ENCODE measurements around the gene SLC30A2. TPM values are rescaled to one million over a fixed set of nuclear protein-coding genes. Genes with fewer than 3 reads are reported as not detected.

Gene SLC30A2
- total RNA-seq, 1 donor from 2014 or later, result not detected

DNA sequence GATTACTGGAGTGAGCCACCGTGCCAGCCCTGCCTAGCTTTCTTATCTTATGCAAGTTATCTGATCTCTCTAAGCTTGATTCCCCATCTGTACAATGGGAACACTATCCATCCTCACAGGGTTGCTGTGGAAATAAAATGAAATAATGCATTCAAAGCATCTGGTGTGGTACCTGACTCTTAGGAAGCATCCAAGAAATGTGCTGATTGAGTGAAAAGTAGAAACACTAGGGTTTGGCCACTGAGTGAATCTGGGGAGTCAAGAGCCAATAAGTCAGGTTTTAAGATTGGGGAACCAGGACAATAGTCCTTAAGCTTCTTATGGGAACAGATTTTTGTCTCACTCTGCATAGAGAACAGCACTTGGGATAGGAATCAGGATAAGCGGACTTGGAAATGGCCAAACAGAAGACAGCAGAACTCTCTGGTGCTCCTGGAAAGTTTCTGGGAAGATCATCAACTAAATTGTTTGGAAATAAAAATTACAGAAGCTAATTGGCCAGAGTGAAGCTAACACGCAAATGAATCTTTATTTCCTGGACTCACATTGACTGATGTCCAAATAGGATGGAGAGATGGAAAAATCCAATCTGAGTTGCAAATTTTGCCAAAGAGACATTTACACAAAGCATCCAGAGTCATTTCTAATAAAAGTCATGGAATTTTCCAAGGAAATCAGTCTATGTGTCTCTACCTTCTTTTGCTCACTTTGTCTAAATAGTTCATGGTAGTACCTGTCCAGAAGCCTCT, 51.3 kb downstream of the SLC30A2 start:
- no peak for DNase-seq

DNA sequence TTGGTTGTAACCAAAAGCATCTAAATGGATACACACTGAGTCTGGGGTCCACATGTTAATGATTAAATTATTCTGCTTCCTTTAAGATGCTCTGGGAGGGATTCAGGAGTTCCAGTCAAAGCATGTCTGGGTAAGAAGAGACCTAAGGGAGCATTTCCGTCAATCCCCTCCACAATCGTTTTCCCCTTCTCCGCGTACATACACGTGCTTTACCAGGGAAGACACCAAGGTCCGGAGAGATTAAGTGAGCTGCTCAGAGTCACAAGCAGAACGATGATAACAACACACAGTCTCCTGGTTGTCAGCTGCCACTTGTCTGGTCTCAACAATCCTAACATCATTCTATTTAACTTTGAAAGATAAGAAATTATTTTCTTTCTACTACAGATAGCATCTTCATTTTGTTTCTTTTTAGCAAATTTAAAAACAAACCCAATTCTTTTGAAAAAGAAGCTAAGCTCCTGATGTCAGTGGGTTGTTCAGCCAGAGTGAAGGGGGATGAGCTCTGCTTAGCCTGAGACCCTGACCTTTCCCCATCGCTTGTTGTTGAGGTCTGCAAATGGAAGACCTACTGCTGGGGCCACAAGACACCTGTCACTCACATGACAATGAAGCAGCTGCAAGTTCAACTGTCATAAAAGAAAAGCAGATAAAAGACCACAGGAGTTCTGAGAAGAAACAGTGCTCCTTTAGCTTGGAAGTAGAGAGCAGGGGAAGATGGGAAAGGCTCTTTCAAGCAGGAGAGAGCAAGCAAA, 52.5 kb downstream of the SLC30A2 start:
- DNase-seq, result no peak

GRCh38 chr1:25992689-25993171, 53.2 kb downstream of the SLC30A2 start:
- no peak for DNase-seq

GRCh38 chr1:25991937-25992688, 53.8 kb downstream of the SLC30A2 start:
- no peak for DNase-seq

GRCh38 chr1:25990702-25991395, 55.1 kb downstream of the SLC30A2 start:
- no peak for DNase-seq

- DNase-seq, result no peak
These were observed 55.7 kb downstream of the SLC30A2 start for GRCh38 chr1:25990251-25990650.

GRCh38 chr1:25989440-25990234, 56.3 kb downstream of the SLC30A2 start:
- DNase-seq, result no peak

DNA sequence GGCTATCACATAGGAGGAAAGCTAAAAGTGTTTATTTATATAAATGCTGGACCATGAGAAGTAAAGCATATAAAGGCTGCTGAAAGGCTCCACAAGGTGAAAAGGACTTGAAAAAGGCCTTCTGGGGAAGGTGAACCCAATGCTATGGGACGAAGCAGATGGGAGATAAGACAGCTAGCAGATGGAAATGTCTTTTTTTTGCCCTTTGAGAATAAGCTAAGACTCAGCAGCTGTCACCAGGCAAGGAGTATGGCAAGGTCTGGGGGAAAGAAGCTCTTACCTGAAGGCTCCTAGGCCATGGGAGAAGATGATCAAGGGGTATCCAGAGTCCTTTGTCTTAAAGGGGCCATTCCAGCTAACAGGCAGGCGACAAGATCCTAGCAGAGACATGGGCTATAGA, 58.0 kb downstream of the SLC30A2 start:
- DNase-seq, result no peak

Small RNAs within 50 kb of the gene (small RNA-seq; reads per million reads assigned to genes)
- gene RF00283 (not detected), gene RF00492 (not detected)

Other genes starting within 250 kb of the SLC30A2 start
- gene SELENON, start 245.9 kb downstream of the SLC30A2 start, total RNA-seq, result 10.3 TPM
- gene MTFR1L, start 226.2 kb downstream of the SLC30A2 start, total RNA-seq, result 32.8 TPM
- 1.7 TPM for gene AUNIP, start 186.7 kb downstream of the SLC30A2 start, total RNA-seq
- gene PAQR7, start 170.4 kb downstream of the SLC30A2 start, total RNA-seq, result 8.1 TPM
- 706 TPM for gene STMN1, start 139.7 kb downstream of the SLC30A2 start, total RNA-seq
- 1.9 TPM for gene PAFAH2, start 48.1 kb downstream of the SLC30A2 start, total RNA-seq
- 2.3 TPM for gene EXTL1, start 24.3 kb downstream of the SLC30A2 start, total RNA-seq
- 0.16 TPM for gene TRIM63, start 21.5 kb upstream of the SLC30A2 start, total RNA-seq
- 93.6 TPM for gene PDIK1L, start 65.7 kb upstream of the SLC30A2 start, total RNA-seq
- 0.47 TPM for gene FAM110D, start 113.0 kb upstream of the SLC30A2 start, total RNA-seq
- not detected for gene C1orf232, start 122.8 kb upstream of the SLC30A2 start, total RNA-seq
- gene ZNF593, start 123.8 kb upstream of the SLC30A2 start, total RNA-seq, result 8.0 TPM
- not detected for gene ZNF593OS, start 125.7 kb upstream of the SLC30A2 start, total RNA-seq
- gene CNKSR1, start 131.4 kb upstream of the SLC30A2 start, total RNA-seq, result 3.1 TPM
- not detected for gene CATSPER4, start 144.5 kb upstream of the SLC30A2 start, total RNA-seq
- 11.5 TPM for gene CEP85, start 188.1 kb upstream of the SLC30A2 start, total RNA-seq
- 8.4 TPM for gene SH3BGRL3, start 234.0 kb upstream of the SLC30A2 start, total RNA-seq

Measured in occipital lobe (tissue), 3 donors.